Measurements from ENCODE around the gene TMPRSS6. TPM values are rescaled to one million over a fixed set of nuclear protein-coding genes. Genes with fewer than 3 reads are reported as not detected.
A peak's percentile ranks its signal among the peaks of the same experiment; 100 is the strongest.

TMPRSS6 gene
- total RNA-seq, 2 experiments from 2014 or later: 17.6 to 20.2 TPM

DNA sequence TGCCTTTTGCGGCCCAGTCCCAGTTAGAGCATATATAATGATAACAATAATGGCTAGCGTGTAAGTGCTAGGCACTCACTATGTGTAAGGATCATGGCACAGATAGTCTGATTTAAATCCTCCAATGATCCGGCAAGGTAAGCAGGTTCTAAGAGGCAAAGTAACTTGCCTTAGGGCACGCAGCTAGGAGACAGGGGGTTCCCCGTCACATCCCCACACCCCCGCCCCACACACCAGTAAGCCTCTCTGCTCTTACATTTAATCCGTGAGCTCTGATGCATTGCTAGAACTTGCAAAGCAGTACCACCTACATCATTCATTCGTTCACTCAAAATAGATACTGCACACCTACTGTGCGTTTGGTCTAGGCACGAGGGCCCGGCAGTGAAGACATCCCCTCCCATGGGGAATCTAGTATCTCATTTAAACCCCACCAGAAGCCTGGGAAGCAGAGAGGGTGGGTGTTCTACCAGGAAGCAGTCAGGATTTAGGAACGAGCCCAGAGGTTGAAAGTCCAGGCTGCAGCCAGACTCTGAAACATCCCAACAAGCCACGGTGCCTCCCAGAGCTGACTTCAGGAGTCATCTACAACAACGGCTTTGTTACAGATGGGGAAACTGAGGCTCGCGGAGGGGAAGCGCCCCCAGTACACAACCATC is 20.6 kb downstream of the TMPRSS6 start:
- CTCF ChIA-PET: interaction anchor here (0.9 to 1.6 kb wide), 3 partner anchors 9 to 111 kb away, joined by 3 to 6 read pairs (median 5); no protein-coding TSS in a partner anchor
- H3K4me3 Mint-ChIP-seq: peak overlapping the region; percentile 69
- peaks cover 4% of the 10 kb centered on the region for H3K36me3 Mint-ChIP-seq (ENCODE audit: low read depth)
- ATAC-seq: peak; percentile 63
- H3K9me3 Mint-ChIP-seq (ENCODE audit: low read depth): no peaks in the 10 kb centered on the region
- no peaks in the 10 kb centered on the region for H3K27me3 Mint-ChIP-seq
- peak; percentile 71 for DNase-seq
- intact Hi-C loops (cut with DNase I, micrococcal nuclease): no loop called here
- H3K27ac Mint-ChIP-seq: peak overlapping the region; percentile 86
- H3K4me1 Mint-ChIP-seq: peaks cover 19% of the 10 kb centered on the region
- POLR2A ChIA-PET: interaction anchor here (1.0 to 1.7 kb wide), 2 partner anchors 31 to 61 kb away, joined by 4 to 5 read pairs; partner anchors contain the start of gene IL2RB

DNA sequence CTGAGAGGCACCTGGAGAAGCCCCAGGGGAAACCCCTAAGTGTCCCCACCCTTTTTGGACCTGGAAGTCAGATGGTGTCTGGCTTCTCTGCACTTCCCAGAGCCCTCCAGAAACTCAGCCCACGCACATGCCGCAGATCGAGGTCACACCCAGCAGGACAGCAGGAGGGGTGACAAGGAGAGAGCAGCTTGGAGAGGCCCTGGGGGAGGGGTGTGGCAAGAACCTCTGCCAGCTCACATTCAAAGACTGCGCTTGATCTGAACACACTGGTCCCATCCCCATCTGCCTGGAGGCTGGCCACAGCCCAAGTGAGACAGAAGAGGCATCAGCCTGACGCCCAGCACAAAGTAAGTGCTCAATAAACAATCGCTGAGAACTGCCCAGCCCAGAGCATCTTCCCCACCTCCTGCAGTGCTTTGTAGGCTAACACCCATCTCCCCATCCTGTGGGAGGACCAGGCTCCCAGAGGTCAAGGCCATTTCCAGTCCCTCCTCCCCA is 21.4 kb downstream of the TMPRSS6 start:
- peak; percentile 88 for ATAC-seq
- H3K4me1 Mint-ChIP-seq: peaks cover 24% of the 10 kb centered on the region
- CTCF ChIA-PET: interaction anchor here (0.9 to 1.6 kb wide), 5 partner anchors 9 to 112 kb away, joined by 3 to 6 read pairs (median 3); no protein-coding TSS in a partner anchor
- H3K4me3 Mint-ChIP-seq: peak overlapping the region; percentile 69
- peak overlapping the region; percentile 86 for H3K27ac Mint-ChIP-seq
- peak; percentile 83 for DNase-seq
- POLR2A ChIA-PET: interaction anchor here (1.0 to 1.7 kb wide), 3 partner anchors 32 to 61 kb away, joined by 4 to 5 read pairs (median 4); partner anchors contain the start of gene IL2RB
- H3K36me3 Mint-ChIP-seq (ENCODE audit: low read depth): peaks cover 4% of the 10 kb centered on the region
- intact Hi-C loops (cut with DNase I, micrococcal nuclease): no loop called here
- no peaks in the 10 kb centered on the region for H3K27me3 Mint-ChIP-seq
- H3K9me3 Mint-ChIP-seq (ENCODE audit: low read depth): no peaks in the 10 kb centered on the region

DNA sequence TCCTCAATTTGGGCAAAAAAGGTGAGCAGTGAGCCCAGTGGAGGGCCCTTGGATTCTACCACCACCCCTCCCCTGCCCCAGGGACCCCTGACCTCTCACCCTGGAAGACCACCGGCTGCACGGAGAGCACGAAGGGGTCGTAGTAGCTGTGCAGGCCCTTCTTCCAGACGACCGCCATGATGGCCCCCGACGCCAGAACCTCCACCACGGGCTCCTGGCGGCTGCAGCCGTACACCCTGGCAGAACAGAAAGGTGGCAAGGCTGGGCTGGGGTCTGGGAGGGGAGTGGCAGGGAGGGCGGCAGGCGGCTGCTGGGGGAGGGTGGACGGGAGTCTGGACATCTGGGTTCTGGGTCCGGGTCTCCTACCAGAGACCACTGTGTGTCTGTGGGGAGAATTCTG is 23.3 kb downstream of the TMPRSS6 start:
- Mint-ChIP-seq H3K9me3 (ENCODE audit: low read depth) (no peaks in the 10 kb centered on the region), H3K4me1 (peaks cover 41% of the 10 kb centered on the region), H3K27ac (no peak overlapping the region), H3K36me3 (ENCODE audit: low read depth) (peaks cover 7% of the 10 kb centered on the region), H3K27me3 (no peaks in the 10 kb centered on the region), H3K4me3 (peak overlapping the region; percentile 69)
- ChIA-PET CTCF (interaction anchor here (0.6 kb wide), 1 partner anchor 306 kb away, joined by 3 read pairs; no protein-coding TSS in a partner anchor), POLR2A (no interaction called here)
- no peak for ATAC-seq
- intact Hi-C loops (cut with DNase I, micrococcal nuclease): no loop called here
- DNase-seq: no peak

DNA sequence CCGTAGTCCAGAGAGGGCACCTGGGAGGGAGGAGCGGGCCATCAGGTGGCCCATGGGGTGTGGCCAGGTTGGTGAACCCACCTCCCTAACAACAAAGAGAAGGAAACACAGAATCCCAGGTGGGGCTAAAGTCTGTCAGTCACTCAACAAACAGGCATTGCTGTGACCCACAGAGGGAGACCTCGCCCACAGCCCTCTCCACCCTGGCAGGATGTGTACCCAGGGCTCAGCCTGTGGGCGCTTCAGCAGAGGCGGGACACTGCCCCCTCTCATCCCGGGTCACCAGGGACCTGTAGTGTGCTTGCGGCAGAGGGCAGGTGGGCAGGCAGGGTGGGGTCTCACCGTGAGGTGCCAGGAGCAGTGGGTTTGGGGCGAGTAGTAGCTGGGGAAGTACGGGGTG is 25.1 kb downstream of the TMPRSS6 start:
- Mint-ChIP-seq H3K27me3 (no peaks in the 10 kb centered on the region), H3K36me3 (ENCODE audit: low read depth) (peaks cover 7% of the 10 kb centered on the region), H3K27ac (peak overlapping the region; percentile 94), H3K4me1 (peaks cover 59% of the 10 kb centered on the region), H3K9me3 (ENCODE audit: low read depth) (no peaks in the 10 kb centered on the region), H3K4me3 (no peak overlapping the region)
- CTCF ChIA-PET: no interaction called here
- POLR2A ChIA-PET: no interaction called here
- ATAC-seq: no peak
- no peak for DNase-seq
- intact Hi-C loops (cut with DNase I, micrococcal nuclease): no loop called here

DNA sequence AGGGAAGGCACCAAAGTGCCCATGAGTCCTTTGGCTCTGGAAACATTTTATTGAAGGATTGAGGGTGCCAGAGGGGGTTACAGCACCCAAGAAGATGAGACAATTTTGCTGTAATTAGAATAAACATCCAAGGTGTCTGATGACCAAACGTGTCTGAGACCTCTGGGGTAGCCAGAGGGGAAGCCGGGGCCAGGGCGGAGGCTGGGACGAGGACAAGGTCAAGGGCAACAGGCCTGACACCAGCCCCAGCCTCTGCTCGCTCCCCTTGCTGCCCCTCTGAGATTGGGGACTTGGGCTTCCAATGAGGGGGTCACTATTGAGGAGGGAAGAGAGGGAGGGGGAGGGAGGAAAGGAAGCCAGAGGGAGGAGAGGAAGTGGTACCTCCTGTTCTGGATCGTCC is 25.6 kb downstream of the TMPRSS6 start:
- ChIA-PET CTCF (no interaction called here), POLR2A (no interaction called here)
- ATAC-seq: no peak
- Mint-ChIP-seq H3K36me3 (ENCODE audit: low read depth) (peaks cover 5% of the 10 kb centered on the region), H3K4me1 (peaks cover 62% of the 10 kb centered on the region), H3K27ac (peak overlapping the region; percentile 94), H3K27me3 (no peaks in the 10 kb centered on the region), H3K9me3 (ENCODE audit: low read depth) (no peaks in the 10 kb centered on the region), H3K4me3 (no peak overlapping the region)
- intact Hi-C loops (cut with DNase I, micrococcal nuclease): no loop called here
- DNase-seq: no peak

DNA sequence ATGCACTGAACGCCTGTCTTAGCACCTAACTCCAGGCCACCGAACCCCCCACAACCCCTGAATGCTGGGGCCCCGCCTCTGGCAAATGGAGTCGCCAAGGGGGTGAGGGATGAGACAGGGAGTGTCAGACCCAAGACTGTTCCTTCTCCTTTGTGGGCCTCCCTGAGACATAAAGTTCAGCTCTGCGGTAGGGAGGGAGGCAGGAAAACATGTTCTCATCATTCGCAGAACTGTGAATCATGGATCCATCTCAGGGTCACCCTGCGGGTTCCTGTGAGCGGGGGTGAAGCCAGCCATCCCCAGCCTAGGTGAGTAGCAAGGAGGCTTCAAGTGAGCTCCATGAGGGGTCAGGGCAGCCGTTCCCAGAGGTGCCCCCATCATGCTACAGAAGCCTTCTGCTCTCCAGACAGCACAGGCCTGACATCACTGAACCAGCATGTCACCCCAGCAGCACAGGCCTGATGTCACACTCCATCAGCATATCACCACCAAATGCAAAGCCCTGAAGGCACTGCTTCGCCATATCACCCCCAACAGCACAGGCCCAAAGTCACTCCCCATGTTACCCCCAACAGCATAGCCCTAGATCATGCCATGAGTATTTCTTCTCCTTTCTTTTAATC is 27.2 kb downstream of the TMPRSS6 start:
- ATAC-seq (peak; percentile 34), DNase-seq (peak; percentile 74)
- peaks cover 4% of the 10 kb centered on the region for H3K36me3 Mint-ChIP-seq (ENCODE audit: low read depth)
- CTCF ChIA-PET: interaction anchor here (0.7 to 1.4 kb wide), 5 partner anchors 12 to 67 kb away, joined by 3 to 4 read pairs (median 3); partner anchors contain the start of gene IL2RB
- H3K27me3 Mint-ChIP-seq: no peaks in the 10 kb centered on the region
- no peaks in the 10 kb centered on the region for H3K9me3 Mint-ChIP-seq (ENCODE audit: low read depth)
- POLR2A ChIA-PET: interaction anchor here (0.7 to 4.5 kb wide), 4 partner anchors 39 to 116 kb away, joined by 3 to 53 read pairs (median 6); partner anchors contain the start of gene IL2RB
- peak overlapping the region; percentile 94 for H3K27ac Mint-ChIP-seq
- H3K4me3 Mint-ChIP-seq: peak overlapping the region; percentile 9
- peaks cover 59% of the 10 kb centered on the region for H3K4me1 Mint-ChIP-seq
- intact Hi-C loops (cut with DNase I, micrococcal nuclease): loop anchor here in 1 of 2 experiments (1.0 kb wide), 1 partner anchor 13 kb away; no protein-coding TSS in a partner anchor

DNA sequence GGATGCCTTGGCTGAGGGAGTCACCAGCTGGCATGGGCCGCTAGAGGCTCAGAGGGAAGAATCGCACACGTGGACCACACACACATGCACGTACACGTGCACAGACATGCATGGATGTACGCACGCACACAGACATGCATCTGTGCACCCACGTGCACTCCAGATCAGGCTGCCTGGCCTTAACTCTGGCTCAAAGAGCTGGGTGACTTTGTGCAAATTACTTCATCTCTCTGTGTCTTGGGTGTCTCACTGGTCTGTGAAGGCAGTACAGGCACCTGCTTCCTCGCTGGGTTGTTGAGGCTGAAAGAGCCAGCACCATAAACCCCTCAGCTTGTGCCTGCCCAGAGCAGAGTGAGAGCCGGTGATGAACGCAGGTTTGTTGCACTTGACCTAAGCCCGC is 28.7 kb downstream of the TMPRSS6 start:
- Mint-ChIP-seq H3K4me1 (peaks cover 63% of the 10 kb centered on the region), H3K36me3 (ENCODE audit: low read depth) (peaks cover 4% of the 10 kb centered on the region), H3K27me3 (peaks cover 2% of the 10 kb centered on the region), H3K4me3 (no peak overlapping the region), H3K9me3 (ENCODE audit: low read depth) (no peaks in the 10 kb centered on the region), H3K27ac (peak overlapping the region; percentile 94)
- DNase-seq (peak; percentile 28), ATAC-seq (no peak)
- POLR2A ChIA-PET: interaction anchor here (4.5 kb wide), 1 partner anchor 41 kb away, joined by 53 read pairs; no protein-coding TSS in a partner anchor
- intact Hi-C loops (cut with DNase I, micrococcal nuclease): loop anchor here in 1 of 2 experiments (1.0 kb wide), 1 partner anchor 81 kb away; no protein-coding TSS in a partner anchor
- CTCF ChIA-PET: interaction anchor here (0.6 to 3.6 kb wide), 7 partner anchors 13 to 160 kb away, joined by 3 to 53 read pairs (median 3); no protein-coding TSS in a partner anchor

DNA sequence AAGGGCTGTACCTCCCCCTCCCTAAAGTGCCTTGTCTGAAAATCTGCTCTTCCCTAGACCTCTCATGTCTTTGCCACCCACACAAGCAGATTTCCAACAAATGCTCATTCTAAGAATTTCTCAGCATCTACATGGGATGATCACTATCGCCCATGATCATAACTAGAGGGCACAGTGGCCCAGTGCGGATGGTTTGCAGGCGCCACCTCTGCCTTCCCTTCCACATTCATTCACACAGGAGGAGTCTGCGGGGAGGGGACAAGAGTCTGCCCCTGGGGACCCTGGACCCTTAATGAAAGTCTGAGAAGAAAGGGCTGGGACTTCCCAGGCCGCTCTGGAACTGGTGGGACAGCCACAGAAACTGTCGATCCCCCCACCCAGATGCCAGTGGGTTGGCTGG is 29.1 kb downstream of the TMPRSS6 start:
- Mint-ChIP-seq H3K9me3 (ENCODE audit: low read depth) (no peaks in the 10 kb centered on the region), H3K4me1 (peaks cover 66% of the 10 kb centered on the region), H3K4me3 (peak overlapping the region; percentile 55), H3K27ac (peak overlapping the region; percentile 94), H3K27me3 (peaks cover 2% of the 10 kb centered on the region), H3K36me3 (ENCODE audit: low read depth) (peaks cover 4% of the 10 kb centered on the region)
- CTCF ChIA-PET: interaction anchor here (0.6 to 3.6 kb wide), 12 partner anchors 19 to 224 kb away, joined by 3 to 53 read pairs (median 5); partner anchors contain the start of gene IL2RB
- peak; percentile 8 for ATAC-seq
- DNase-seq: peak; percentile 41
- POLR2A ChIA-PET: interaction anchor here (0.5 to 4.5 kb wide), 8 partner anchors 15 to 307 kb away, joined by 3 to 53 read pairs (median 4); partner anchors contain the start of gene IL2RB
- intact Hi-C loops (cut with DNase I, micrococcal nuclease): loop anchor here in 1 of 2 experiments (1.0 kb wide), 1 partner anchor 82 kb away; no protein-coding TSS in a partner anchor

DNA sequence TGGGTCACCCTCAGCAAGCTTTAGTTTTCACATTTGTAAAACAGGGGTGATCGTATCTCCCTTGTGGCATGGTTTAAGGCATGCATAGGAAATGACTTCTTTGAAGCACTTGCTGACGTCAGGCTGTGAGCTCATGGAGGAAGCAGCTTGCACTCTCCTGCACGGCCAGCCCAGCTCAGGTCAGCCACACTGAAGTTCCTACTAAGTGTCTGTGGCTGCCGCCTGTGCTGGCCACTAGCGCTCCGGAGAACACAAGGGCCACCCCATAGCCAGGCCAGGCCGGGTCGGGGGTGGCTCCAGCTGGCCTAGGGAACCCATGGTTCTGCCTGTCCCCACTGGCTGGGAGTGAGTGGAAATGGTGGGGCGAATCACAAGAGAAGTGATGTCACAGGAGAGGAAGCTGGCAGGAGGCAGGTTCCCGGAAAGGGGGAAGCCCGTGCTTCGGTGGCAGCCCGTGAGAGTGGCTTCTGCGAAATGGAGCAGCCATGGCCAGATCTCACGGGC is 29.8 kb downstream of the TMPRSS6 start:
- ATAC-seq (peak; percentile 70), DNase-seq (peak; percentile 95)
- Mint-ChIP-seq H3K9me3 (ENCODE audit: low read depth) (no peaks in the 10 kb centered on the region), H3K27ac (peak overlapping the region; percentile 94), H3K36me3 (ENCODE audit: low read depth) (peaks cover 4% of the 10 kb centered on the region), H3K4me3 (peak overlapping the region; percentile 55), H3K27me3 (peaks cover 5% of the 10 kb centered on the region), H3K4me1 (peaks cover 66% of the 10 kb centered on the region)
- ChIA-PET CTCF (interaction anchor here (0.6 to 3.6 kb wide), 26 partner anchors 9 to 224 kb away, joined by 3 to 53 read pairs (median 4); partner anchors contain the start of gene IL2RB), POLR2A (interaction anchor here (0.5 to 4.5 kb wide), 12 partner anchors 15 to 306 kb away, joined by 3 to 53 read pairs (median 4); partner anchors contain the start of gene IL2RB)
- intact Hi-C loops (cut with DNase I, micrococcal nuclease): loop anchor here (1.0 to 5.0 kb wide), 9 partner anchors 8 to 183 kb away; partner anchors contain the start of gene RAC2 (in 1 of the 2)

DNA sequence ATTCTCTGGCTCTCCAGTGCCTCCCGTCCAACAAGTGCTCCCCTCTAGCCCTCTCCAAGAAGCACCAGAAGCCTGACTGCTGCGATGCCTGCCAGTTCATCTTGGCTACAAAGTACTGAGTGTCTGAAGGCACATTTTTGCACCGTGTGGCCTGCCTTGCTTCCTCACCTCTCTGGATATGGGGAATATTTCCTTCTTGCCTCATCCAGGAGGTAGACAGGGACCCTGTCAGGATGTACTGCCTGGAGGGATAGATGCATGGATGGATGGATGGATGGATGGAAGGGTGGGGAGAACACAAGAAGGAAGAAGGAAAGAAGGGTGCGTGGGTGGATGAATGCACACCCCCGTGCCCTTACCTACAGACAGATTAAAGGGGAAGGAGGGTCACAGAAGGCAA is 30.4 kb downstream of the TMPRSS6 start:
- ChIA-PET POLR2A (interaction anchor here (0.8 to 4.5 kb wide), 10 partner anchors 43 to 144 kb away, joined by 3 to 53 read pairs (median 5); partner anchors contain the start of gene IL2RB), CTCF (interaction anchor here (0.7 to 3.6 kb wide), 20 partner anchors 9 to 163 kb away, joined by 3 to 53 read pairs (median 4); partner anchors contain the start of gene IL2RB)
- Mint-ChIP-seq H3K36me3 (ENCODE audit: low read depth) (peaks cover 4% of the 10 kb centered on the region), H3K4me3 (peak overlapping the region; percentile 55), H3K4me1 (peaks cover 66% of the 10 kb centered on the region), H3K27ac (peak overlapping the region; percentile 94), H3K9me3 (ENCODE audit: low read depth) (no peaks in the 10 kb centered on the region), H3K27me3 (peaks cover 10% of the 10 kb centered on the region)
- DNase-seq (peak; percentile 45), ATAC-seq (no peak)
- intact Hi-C loops (cut with DNase I, micrococcal nuclease): loop anchor here (1.0 to 5.0 kb wide), 8 partner anchors 8 to 183 kb away; partner anchors contain the start of gene RAC2 (in 1 of the 2)
